DMS79 treated with DMSO at 0.1 percent for 48 hours (cell line): ENCODE results near the gene RSPO1.
"Not testable (repeated sequence)": the region's sequence is repeated elsewhere in the genome, so short reads cannot be mapped to it uniquely, and the experiment has no call there.

ENCODE experiments used
- DNase-seq: peaks from one replicate; lab custom pipeline; 2025; lab: John Stamatoyannopoulos, UW

RSPO1 gene

DNA sequence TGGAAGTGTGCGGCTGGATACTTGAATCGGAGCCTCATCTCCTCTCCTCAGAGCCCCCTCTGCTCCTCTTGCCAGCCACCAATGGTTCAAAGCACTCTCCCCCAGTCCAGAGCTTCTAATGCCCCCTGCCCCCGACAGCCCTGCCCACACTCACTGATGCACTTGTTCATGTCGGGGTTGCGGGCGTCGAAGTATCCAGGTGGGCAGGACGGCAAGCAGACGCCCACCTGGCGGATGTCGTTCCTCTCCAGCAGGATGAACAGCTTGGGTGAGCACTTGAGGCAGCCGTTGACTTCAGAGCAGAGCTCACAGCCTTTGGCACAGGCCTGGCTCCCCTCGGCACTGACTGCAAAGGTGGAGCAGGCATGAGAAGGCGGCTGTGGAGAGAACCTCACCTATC, 18.4 kb downstream of the RSPO1 start:
- DNase-seq, result peak; percentile 23

DNA sequence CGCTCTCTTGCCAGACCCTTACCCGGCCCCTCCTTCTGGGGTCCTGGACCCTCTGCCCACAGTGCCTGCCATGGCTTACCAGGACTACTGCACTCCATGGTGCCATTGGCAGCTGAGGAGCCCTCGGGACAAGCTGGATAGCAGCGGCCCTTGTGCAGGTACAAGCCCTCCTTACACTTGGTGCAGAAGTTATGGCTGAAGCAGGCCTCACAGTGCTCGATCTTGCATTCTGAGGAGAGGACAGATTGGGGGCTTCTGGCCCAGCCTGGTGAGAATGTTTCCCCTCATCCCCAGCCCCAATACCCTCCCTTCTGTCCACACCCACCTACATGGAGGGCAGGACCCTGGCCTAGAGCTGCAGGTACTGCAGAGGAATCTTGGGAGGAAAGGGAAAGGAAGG, 20.6 kb downstream of the RSPO1 start:
- DNase-seq, result no peak

DNA sequence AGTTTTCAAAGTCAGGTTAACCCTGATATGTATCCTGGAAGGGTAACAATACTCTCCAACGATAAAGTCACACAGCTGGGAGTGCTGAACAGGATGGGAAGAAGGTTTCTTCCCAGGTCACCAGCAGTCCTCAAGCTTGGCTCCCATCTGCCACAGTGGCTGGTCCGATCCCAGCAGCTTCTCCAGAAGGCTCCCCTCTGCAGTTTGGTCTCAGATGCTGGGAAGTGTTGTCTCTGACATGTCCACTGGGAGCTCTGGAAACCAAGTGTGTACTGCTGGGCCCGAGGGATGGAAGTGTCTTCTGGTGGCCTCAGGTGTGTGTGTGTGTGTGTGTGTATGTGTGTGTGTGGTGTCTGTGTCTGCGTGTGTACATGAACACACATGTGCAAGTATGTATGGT, 22.5 kb downstream of the RSPO1 start:
- DNase-seq, result no peak

DNA sequence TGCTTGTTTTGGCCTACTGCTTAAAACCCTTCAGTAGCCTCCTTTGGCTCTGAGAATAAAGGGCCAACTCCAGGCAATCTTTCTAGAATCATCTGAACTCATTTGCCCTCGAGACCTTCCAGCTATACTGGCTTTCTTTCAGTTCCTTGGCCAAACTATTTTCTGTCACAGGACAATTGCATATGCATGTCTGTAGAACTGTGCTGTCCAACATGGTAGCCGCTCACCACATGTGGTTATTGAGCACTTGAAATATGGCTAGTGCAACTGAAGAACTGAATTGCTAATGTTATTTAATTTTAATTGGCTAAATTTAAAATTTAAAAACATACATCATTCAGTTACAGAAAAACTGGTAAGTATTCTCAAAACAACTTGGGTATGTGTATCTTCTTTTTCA, 24.7 kb downstream of the RSPO1 start:
- DNase-seq, result no peak

DNA sequence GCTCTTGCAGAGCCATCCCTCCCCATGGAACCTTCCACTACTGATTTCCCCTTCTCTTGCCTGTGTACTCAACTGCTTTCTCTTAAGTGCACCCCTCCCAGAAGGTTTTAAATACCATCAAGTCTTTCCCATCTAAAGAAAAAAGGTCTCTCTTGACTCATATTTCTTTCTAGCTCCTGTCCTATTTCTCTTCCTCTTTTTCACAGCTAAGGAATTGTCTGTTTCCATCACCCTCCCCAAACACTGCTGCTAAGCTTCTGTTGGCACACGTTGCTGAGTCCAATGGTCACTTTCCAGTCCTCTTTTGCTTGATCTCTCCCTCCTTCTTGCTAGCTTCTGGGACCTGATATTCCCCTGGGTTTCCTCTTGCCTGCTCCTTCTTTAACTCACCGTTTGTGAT, 25.7 kb downstream of the RSPO1 start:
- no peak for DNase-seq

DNA sequence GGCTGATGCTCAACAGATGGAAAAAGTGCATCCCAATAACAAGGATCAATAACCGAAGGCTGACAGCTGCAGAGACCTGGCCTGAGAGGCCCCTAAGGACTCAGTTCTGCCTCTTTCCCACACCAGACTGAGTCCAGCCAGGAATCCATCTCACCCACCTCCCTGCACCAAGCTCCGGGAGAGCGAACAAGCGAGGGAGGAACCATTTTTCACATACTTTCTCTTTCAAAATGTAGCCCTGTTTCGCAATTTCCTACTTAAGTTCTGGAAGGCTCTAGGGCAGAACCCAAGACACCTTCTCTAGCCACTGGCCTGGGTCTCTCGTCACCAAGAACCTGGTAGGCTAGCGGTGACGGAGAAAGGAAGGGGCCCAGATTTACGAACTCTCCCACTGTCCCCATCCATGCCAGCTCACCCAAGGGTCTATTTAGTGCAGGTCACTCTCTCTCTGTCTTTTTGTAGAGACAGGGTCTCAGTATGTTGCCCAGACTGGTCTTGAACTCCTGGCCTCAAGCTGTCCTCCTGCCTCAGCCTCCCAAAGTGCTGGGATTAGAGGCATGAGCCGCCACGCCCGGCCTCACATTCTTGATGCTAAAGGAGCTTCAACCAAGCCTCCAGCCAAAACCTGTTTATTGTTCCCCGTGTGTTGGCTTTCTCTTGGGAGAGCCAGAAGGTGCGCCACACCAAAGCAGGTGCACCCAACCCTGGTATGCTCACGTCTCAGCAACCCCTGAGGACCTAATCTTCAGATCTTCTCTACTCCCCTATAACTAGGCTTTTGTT, 28.0 kb downstream of the RSPO1 start:
- DNase-seq, result no peak

DNA sequence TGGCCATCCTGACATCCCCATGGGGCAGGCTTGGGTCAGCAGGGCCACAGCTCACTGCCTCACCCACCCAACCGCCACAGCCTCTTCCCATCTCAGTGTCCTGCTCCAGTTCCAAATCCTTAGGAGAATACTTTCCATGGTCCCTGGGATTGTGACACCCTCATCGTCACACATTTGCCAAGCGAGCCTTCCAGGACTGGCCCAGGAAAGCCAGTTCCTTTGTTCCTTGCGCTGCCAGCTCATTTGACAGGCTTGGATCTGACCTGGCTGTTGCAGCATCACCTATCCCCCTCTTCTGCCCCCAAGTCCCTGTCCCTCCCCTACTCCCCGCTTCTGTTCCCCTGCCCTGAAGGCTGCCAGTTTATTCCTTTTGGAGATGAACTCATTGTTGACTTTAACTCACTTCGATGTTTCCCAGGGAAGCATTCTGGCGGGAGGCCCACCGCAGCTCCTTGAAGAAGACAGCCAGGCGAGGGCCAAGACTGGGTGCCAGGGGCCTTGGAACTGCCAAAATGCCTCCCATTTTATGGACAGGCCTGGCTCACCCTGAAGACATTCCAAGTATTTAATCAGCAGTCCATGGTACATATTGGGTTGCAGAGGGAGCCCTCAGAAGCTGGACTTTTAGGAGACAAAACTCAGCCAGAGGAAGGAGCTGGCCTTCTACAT, 28.8 kb downstream of the RSPO1 start:
- DNase-seq, result no peak

DNA sequence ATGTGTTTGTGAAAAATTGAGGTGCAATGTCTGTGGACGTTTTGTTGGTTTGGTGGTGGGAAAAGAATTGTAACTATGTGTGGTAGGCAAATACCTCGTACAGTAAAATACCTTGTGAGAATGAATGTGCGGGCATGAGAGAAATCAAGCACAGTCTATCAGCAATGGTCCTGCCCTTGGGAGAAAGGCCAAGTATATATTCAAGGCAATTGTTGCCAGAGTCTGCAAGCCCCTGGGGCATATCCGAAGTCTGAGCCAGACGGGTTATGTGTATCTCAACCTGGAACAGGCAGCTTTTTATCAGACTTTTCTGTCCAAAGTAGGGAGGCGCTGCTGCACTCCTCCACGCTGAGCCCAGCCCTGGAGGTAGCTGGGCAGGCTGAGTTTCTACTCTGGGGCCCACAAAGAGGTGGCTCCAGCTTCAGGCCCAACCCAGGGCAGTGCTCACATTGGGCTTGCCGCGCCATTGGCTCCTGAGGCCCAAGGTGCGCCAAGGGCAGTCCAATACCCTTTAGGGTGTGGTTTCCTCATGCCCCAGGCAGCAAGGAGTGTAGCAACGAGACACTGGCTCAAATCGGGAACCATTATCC, 29.5 kb downstream of the RSPO1 start:
- DNase-seq, result no peak

DNA sequence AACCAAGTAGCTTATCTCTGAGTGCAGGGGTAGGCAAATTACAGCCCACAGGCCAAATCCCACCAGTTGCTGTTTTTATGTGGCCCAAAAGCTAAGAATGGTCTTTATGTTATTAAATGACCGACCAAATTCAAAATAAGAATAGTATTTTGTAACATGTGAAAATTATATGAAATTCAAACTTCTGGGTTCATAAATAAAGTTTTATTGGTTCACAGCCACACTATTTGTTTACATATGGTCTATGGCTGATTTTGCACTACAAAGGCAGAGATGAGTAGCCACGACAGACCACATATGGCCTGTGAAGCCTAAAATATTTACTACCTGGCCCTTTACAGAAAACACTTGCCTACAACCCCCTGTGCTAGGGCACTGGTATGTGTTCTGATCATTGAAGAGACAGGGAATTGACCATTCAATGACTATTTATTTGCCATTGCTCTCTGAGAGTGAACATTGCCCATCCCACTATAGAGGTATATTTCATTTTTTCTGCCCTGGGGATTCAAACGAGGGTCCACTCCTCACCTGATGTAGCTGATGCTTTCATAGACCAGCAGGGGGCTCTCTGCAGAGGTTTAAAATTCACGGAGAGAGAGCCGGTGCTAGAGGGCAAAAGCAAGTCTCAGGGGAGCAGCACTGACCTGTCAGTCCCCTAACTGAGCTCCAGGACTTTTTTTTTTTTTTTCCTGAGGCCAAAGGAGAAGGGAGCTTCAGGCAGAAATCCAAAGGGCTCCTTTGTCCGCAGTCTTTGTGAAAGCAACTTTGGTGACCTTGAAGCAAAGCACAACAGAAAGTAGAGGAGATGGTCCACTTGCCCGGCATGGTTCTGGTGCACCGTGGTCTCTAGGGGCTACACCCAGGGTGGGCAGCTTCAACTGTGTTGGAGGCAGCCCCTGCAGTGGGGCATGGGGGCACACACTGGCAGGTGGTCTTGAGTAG, 31.7 kb downstream of the RSPO1 start:
- DNase-seq, result peak; percentile 27

DNA sequence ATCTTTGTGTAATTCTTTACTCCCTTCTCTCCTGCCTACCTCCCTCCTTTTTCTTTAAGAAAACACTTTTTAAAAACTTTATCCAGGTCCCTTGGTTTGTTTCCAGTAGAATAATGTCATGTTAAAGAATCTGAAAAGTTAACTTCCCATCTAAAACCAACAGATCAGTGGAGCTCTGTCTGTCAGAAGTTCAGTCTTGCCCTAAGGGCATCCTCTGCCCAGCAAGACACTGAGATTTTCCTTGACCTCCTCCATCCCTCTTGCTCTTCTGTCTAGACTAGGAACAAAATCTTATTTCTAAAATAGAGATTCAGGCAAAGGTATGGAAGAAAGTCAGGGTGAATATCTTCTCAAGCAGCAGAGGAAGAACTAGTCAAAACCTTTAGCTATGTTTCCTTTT, 33.3 kb downstream of the RSPO1 start:
- DNase-seq, result no peak

DNA sequence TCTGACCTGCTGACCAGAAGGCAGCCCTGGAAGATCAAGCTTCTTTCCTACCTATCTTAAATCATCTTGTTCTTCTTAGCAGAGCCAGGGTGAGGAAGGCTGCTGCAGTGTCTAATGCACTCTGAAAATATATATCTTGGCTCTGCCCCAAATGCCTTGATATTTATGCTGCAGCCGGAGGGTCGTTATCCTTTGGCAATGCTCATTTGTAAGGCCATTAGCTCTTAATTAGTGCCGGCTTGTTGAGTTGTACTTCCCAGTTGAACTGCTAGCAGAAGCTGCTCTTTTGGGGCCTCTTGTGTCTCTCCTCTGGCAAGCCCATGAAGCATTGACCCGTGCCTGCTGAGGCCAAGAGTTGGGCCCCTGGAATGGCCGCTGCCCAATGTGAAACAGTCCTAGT, 34.8 kb downstream of the RSPO1 start:
- peak; percentile 78 for DNase-seq

DNA sequence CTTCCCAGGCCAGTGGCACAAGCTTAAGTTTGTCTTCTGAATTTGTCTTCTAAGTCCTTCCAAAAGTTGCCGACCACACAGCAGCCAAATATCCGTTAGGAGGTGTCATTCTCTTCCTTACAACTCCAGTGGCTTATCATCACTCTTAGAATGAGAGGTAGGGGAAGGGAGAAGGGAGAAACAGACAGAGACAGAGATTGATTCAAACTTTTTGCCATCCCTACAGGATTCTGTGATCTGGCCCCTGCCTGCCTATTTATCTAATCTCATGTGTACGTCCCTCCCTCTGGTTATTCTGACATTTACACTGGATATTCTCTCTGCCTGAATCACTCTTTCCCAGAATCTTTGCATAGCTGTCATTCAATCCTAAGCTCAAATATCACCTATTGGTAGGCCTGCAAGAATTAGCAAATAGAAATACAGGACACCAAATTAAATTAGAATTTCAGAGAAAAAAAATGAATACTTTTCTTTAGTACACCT, 38.5 kb downstream of the RSPO1 start:
- no peak for DNase-seq

DNA sequence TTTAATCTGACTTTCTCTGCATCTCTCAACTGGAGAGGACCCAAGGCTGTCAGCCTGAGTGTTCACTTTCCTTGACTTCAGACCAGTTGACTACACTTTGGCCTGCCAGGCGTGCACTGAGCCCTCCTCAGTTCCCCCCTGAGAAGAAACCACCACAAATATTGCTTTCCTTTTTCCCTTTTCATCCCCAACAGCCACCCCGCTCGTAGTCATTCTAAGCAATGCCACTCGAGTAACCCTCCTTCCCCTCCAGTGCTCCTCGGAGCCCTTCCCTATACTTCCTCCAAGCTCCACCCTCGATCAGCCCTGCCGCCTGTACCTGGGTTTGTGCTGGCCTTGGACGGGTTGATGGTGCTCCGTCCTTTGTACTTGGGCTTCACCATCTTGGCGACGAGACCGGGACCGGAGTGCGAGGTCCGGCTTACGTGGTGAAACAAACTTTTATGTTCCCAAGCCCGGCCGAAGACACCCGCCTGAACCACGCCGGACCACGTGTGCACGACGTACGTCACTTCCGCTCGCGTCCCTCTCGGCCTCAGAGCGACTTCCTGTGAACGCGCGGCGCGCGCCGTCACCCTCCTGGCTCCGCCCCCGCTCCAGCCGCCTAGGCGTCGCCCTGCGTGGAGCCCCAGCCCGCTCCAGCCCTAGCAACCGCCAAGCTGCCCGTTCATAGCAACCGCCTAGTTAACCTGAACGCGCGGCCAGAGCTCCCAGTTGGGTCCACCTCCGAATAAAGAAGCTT, 39.1 kb downstream of the RSPO1 start, which contains the start of gene GNL2:
TSS of gene GNL2 (minus strand) at position 498 of the 742 bp plus-strand sequence. CDS start at position 383, 115 bp downstream.
- DNase-seq, result peak; percentile 97

DNA sequence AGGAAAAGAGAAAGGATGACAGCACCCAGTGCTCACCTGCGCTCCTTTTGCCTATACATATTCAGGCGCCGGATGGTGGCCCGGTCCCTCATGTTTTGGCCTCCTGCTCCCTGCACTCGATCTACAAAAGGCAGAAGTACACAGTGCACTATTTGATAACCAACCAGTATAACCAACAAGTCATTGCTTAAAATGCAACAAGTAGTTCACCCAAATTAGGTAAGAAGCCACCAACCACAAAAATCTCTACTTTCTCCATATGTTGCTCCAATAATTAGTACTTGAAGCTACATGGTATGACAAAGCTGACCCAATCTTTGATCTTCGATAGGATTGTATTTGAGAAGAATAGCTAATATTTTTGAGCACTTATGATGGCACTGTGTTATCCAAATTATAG, 41.0 kb downstream of the RSPO1 start:
- DNase-seq, result no peak

DNA sequence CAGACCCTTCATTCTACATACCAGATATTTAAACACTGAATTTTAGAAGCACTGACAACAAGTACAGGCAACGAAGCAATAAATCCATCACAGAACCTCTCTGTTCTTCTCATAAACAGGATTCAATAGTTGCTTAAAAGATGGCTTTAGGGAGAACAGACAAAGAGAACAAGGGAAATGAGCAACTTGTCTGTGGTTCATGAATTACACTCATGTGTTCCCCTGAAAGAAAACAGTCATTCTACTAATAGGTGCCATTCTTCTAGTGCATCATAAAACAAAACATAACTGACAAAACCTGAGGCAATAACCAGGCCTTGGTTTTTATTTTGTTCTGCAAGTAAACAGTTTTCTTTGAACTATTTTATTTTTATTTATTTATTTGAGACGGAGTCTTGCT, 45.8 kb downstream of the RSPO1 start:
- DNase-seq, result no peak

DNA sequence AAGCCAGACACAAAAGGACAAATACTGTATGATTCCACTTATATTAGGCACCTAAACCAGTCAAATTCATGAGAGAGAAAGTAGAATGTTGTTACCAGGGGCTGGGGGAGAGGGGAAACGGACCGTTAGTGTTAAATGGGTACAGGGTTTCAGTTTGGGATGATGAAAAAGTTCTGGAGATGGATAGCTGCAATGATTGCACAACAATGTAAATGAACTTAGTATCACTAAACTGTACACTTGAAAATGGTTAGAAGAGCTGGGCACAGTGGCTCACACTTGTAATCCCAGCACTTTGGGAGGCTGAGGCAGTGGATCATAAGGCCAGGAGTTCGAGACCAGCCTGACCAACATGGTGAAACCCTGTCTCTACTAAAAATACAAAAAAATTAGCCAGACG, 50.1 kb downstream of the RSPO1 start:
- not testable (repeated sequence) for DNase-seq

DNA sequence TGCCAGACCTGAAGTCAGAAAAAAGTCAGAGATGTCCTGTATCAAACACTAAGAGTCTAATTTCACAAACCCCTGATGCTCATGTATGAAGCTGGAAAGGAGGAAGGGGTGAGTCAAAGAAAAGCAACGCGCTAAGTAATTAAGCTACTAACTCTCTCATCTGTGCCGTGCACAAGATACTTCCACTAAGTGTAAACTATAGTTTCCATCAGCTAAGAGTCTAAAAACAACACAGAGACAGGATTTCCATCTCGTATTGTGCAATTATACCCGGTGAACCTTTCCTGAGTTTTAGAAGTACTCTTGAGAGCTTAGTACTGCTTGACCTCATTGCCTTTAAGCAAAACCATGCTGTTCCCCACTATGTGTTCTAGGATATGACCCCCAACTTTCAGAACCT, 59.0 kb downstream of the RSPO1 start:
- DNase-seq, result no peak

DNA sequence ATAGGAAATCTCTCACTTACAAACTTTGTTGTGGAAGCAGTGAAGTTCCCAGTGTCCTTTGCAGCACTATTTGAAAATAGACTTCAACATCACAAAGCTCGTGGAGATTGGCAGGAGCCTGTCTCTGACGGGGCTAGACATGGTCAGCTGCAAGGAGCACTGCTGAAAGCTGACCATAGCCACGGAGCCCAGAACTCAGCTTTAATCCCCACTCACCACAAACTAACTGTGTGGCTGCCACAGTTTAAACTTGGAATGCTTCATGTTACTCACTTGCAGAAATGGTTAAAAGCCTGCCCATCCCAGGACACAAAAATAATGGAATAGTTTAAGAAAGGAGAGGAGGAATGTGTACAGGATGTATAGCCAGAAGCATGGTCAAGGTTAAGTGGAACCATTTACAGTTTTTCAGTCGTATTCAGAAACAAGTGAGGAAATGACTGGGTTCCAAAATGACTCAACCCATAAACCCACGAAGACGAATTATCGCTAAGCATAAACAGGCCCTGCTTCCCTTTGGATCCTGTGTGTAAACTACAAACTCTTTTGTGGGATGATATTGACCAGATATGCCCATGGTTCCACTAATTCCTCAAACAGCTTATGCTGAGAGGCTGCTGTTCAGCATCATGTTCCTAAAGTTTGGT, 59.7 kb downstream of the RSPO1 start:
- DNase-seq, result no peak

DNA sequence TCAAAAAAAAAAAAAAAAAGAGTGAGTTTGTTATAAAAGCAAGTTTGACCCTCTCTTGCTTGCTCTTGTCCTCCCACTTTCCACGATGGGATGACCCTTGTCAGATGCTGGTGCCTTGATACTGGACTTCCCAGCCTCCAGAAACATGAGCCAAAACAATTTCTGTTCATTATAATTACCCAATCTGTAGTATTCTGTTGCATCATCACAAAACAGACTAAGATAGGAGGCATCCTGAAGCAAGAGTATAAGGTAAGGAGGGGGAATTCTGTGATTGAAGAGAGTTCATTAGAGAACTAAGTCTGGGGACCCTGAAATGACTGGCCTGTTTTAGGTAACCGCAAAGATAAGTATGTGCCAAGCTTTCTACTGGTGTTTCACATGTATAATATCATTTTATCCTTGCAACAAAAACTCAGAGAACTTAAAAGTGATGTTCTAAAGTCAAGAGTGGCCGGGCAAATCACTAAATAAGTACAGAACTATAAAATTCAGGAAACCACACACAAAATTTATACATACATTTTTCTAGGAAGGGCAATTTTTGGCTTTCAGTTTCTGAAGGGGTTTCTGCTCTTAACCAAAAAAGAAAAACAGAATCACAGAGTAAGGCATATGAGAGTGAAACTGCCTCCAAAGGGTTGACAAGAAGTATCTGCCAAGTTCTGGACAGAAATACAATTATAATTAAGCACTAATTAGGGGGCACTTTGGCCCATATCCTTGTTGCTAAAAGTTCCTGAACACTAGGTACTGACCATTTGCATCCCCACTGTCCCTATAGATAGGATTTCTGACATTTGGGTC, 64.0 kb downstream of the RSPO1 start:
- no peak for DNase-seq

DNA sequence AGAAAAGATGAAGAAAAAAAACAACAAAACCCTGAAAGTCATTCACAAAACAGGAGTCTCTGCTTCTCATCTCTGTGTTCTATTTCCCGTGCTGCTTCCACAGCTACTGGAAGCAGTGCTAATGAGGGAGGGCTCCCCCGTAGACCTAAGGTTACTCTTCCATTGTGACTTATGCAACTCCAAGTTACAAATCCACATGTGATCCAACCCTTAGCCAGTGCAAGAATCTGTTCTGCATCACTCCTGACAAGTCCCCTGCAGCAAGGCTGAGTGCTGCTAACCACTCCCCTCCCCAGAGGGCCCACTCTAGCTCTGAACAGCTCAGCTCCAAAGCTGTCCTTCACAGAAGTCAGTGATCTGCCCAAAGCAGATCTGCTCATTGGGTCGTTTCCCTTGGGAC, 67.7 kb downstream of the RSPO1 start:
- DNase-seq, result no peak
